Prostate gland (tissue), 2 donors: Measurements from ENCODE around the gene EEF2KMT.
"Not testable (repeated sequence)": the region's sequence is repeated elsewhere in the genome, so short reads cannot be mapped to it uniquely, and the experiment has no call there.

ENCODE experiments used
- CTCF ChIP-seq, 4 experiments: fragments of 200-600 bp in 2 of 4; fragments of 450-650 bp in 2 of 4; sonication (generic) in 2 of 4; IDR thresholded peaks; 1 replicate in 3 of 4; 2 replicates in 1 of 4; pipeline ENCODE4 v1.5.1; 2016 to 2019; ENCODE audit warnings: antibody characterized with exemption in 4 of 4, mild to moderate bottlenecking in 2 of 4, moderate library complexity in 2 of 4
- POLR2A ChIP-seq: fragments of 450-650 bp; IDR thresholded peaks from one replicate; pipeline ENCODE4 v1.6.1; 2016; ENCODE audit warnings: antibody characterized with exemption, mild to moderate bottlenecking
- POLR2AphosphoS5 ChIP-seq: sonication (generic); formaldehyde crosslinking; IDR thresholded peaks from one replicate; pipeline ENCODE4 v1.6.1; 2017; ENCODE audit warnings: antibody characterized with exemption

GRCh38 chr16:5073771-5074170, 23.8 kb downstream of the EEF2KMT start:
- not testable (repeated sequence) for TF ChIP-seq CTCF (IDR thresholded peaks at IDR 0.05); POLR2AphosphoS5; POLR2A
